HEK293 (cell line): Measurements from ENCODE around the gene TAF1B.

Experiments
- CTCF ChIA-PET: fragments of 350-600 bp; formaldehyde crosslinking; extraction: SDS; loops from one replicate; lab custom pipeline; 2021; ENCODE audit warnings: antibody characterized with exemption; lab: Yijun Ruan, JAX
- POLR2A ChIA-PET: fragments of 300-600 bp; formaldehyde crosslinking; extraction: SDS; loops from one replicate; lab custom pipeline; 2020; ENCODE audit warnings: antibody characterized with exemption, inconsistent platforms; lab: Yijun Ruan, JAX
- H3K27ac ChIP-seq: fragments of 200-500 bp; sonication (Bioruptor generic); 2 replicates; pipeline ENCODE4 v1.5.1; 2014; ENCODE audit warnings: low read depth, low read length, control low read depth, inconsistent platforms; ENCODE audit errors: extremely low read depth
- H3K36me3 ChIP-seq, 2 experiments: fragments of 200-500 bp in 1 of 2; sonication (Bioruptor generic) in 1 of 2; 1 replicate in 1 of 2; 2 replicates in 1 of 2; pipeline ENCODE4 v1.5.1; 2014 to 2017; ENCODE audit warnings: inconsistent platforms in 2 of 2, low read length in 2 of 2; ENCODE audit not compliant: control insufficient read depth in 2 of 2, insufficient read depth in 1 of 2
- H3K4me1 ChIP-seq: fragments of 200-500 bp; sonication (Bioruptor generic); 2 replicates; pipeline ENCODE4 v1.5.1; 2014; ENCODE audit warnings: mild to moderate bottlenecking, low read length, inconsistent platforms; ENCODE audit not compliant: control insufficient read depth, insufficient read depth
- H3K4me3 ChIP-seq: 2 replicates; pipeline ENCODE4 v1.5.1; 2011; ENCODE audit warnings: low read depth, mild to moderate bottlenecking, control low read depth, low read length, moderate library complexity
- H3K9me3 ChIP-seq: fragments of 200-500 bp; sonication (Bioruptor generic); 2 replicates; pipeline ENCODE4 v1.5.1; 2014; ENCODE audit warnings: low read depth, low read length, inconsistent platforms; ENCODE audit not compliant: control insufficient read depth, insufficient read depth
- BCL6B ChIP-seq: fragments of 450-650 bp; formaldehyde crosslinking; IDR thresholded peaks from 2 replicates; pipeline ENCODE4 v1.5.1; 2017; ENCODE audit warnings: missing biosample characterization, missing genetic modification characterization
- GLI2 ChIP-seq: fragments of 450-650 bp; formaldehyde crosslinking; IDR thresholded peaks from 2 replicates; pipeline ENCODE4; 2017; ENCODE audit warnings: missing biosample characterization, missing genetic modification characterization, low read depth, borderline replicate concordance
- PRDM4 ChIP-seq: fragments of 450-650 bp; formaldehyde crosslinking; IDR thresholded peaks from 2 replicates; pipeline ENCODE4 v1.5.1; 2017; ENCODE audit warnings: missing biosample characterization, missing genetic modification characterization
- REPIN1 ChIP-seq: fragments of 450-650 bp; formaldehyde crosslinking; IDR thresholded peaks from 2 replicates; pipeline ENCODE4 v1.5.1; 2017; ENCODE audit warnings: missing biosample characterization, missing genetic modification characterization, low read depth
- TSHZ1 ChIP-seq: fragments of 450-650 bp; formaldehyde crosslinking; IDR thresholded peaks from 2 replicates; pipeline ENCODE4 v1.5.1; 2016; ENCODE audit warnings: missing biosample characterization, missing genetic modification characterization, borderline replicate concordance
- WT1 ChIP-seq: fragments of 450-650 bp; formaldehyde crosslinking; IDR thresholded peaks from 2 replicates; pipeline ENCODE4 v1.5.1; 2016; ENCODE audit warnings: missing biosample characterization, missing genetic modification characterization
- YY2 ChIP-seq: fragments of 450-650 bp; formaldehyde crosslinking; IDR thresholded peaks from 2 replicates; pipeline ENCODE4 v1.5.1; 2016; ENCODE audit warnings: missing biosample characterization, missing genetic modification characterization
- ZBTB44 ChIP-seq: fragments of 450-650 bp; IDR thresholded peaks from 2 replicates; pipeline ENCODE4 v1.5.1; 2018; ENCODE audit warnings: missing biosample characterization, mild to moderate bottlenecking, missing genetic modification characterization
- ZBTB7A ChIP-seq: fragments of 450-650 bp; formaldehyde crosslinking; IDR thresholded peaks from 2 replicates; pipeline ENCODE4 v1.5.1; 2016; ENCODE audit warnings: low read depth, missing biosample characterization, missing genetic modification characterization
- ZFHX2 ChIP-seq: fragments of 450-650 bp; formaldehyde crosslinking; conservative IDR thresholded peaks from 2 replicates; pipeline ENCODE4 v1.5.1; 2016; ENCODE audit warnings: missing biosample characterization, missing genetic modification characterization
- ZNF133 ChIP-seq: fragments of 450-650 bp; formaldehyde crosslinking; IDR thresholded peaks from 2 replicates; pipeline ENCODE4 v1.5.1; 2016; ENCODE audit warnings: missing biosample characterization, missing genetic modification characterization
- ZNF169 ChIP-seq: fragments of 450-650 bp; formaldehyde crosslinking; IDR thresholded peaks from 2 replicates; pipeline ENCODE4 v1.5.1; 2016; ENCODE audit warnings: missing biosample characterization, missing genetic modification characterization
- ZNF302 ChIP-seq: fragments of 450-650 bp; formaldehyde crosslinking; IDR thresholded peaks from 2 replicates; pipeline ENCODE4 v1.5.1; 2016; ENCODE audit warnings: missing biosample characterization, missing genetic modification characterization, low read depth
- ZNF529 ChIP-seq: fragments of 450-650 bp; formaldehyde crosslinking; IDR thresholded peaks from 2 replicates; pipeline ENCODE4 v1.5.1; 2017; ENCODE audit warnings: missing genetic modification characterization, missing biosample characterization; ENCODE audit not compliant: insufficient replicate concordance
- ZNF610 ChIP-seq: fragments of 450-650 bp; formaldehyde crosslinking; IDR thresholded peaks from 2 replicates; pipeline ENCODE4 v1.5.1; 2016; ENCODE audit warnings: missing biosample characterization, missing genetic modification characterization, borderline replicate concordance
- ZNF629 ChIP-seq: fragments of 450-650 bp; formaldehyde crosslinking; IDR thresholded peaks from 2 replicates; pipeline ENCODE4 v1.5.1; 2017; ENCODE audit warnings: missing biosample characterization, missing genetic modification characterization
- ZNF664 ChIP-seq: fragments of 450-650 bp; formaldehyde crosslinking; IDR thresholded peaks from 2 replicates; pipeline ENCODE4 v1.5.1; 2016; ENCODE audit warnings: missing biosample characterization, missing genetic modification characterization
- ZNF830 ChIP-seq: fragments of 450-650 bp; IDR thresholded peaks from 2 replicates; pipeline ENCODE4 v1.5.0; 2018; ENCODE audit warnings: missing biosample characterization, missing genetic modification characterization, low read depth, mild to moderate bottlenecking, moderate library complexity
- ZSCAN16 ChIP-seq: fragments of 450-650 bp; formaldehyde crosslinking; IDR thresholded peaks from 2 replicates; pipeline ENCODE4 v1.5.1; 2016; ENCODE audit warnings: missing biosample characterization, missing genetic modification characterization
- TF ChIP-seq, protein P1 (sequence below): fragments of 450-650 bp; formaldehyde crosslinking; IDR thresholded peaks from 2 replicates; pipeline ENCODE4 v1.5.1; 2016; ENCODE audit warnings: missing biosample characterization, missing genetic modification characterization

The TAF1B gene

DNA sequence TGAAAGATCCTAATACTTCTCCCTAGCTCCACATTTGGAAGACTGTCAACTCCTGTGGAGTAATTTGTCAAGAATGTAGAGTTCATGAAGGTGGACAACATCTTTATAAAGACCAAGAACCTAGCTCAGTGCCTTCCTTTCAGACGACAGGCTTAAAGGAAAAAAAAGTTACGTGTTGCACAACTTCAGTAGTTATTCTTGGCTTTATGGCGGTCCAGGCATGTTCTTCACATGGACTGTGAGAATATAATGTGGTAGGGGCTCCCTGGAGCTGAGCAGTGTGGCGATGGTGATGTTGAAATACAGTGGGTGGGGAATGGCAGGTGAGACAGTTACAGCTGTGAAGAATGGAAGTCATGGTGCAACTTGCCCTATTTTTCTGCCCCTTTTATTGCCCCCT, 3.9 kb downstream of the TAF1B start:
- no peak overlapping the region for H3K27ac ChIP-seq
- peaks cover 44 to 57% of the 10 kb centered on the region in 2 experiments for H3K36me3 ChIP-seq
- H3K4me1 ChIP-seq: peaks cover 19% of the 10 kb centered on the region; the same call in 1 of the 2 replicates
- POLR2A ChIA-PET: no interaction called here
- H3K4me3 ChIP-seq: no peak overlapping the region
- no peaks in the 10 kb centered on the region for H3K9me3 ChIP-seq
- TF ChIP-seq ZBTB44 (tag by site-specific recombination) (no peak), ZNF302 (tag by site-specific recombination) (no peak), ZSCAN16 (tag by site-specific recombination) (no peak), GLI2 (tag by site-specific recombination) (no peak), ZNF830 (tag by site-specific recombination) (no peak), REPIN1 (tag by site-specific recombination) (no peak), ZFHX2 (tag by site-specific recombination) (no peak), PRDM4 (tag by site-specific recombination) (no peak), YY2 (tag by site-specific recombination) (no peak), WT1 (tag by site-specific recombination) (no peak), ZBTB7A (tag by site-specific recombination) (no peak), BCL6B (tag by site-specific recombination) (no peak), ZNF664 (tag by site-specific recombination) (no peak), ZNF169 (no peak), ZNF629 (tag by site-specific recombination) (no peak)
- TF ChIP-seq, protein P1, sequence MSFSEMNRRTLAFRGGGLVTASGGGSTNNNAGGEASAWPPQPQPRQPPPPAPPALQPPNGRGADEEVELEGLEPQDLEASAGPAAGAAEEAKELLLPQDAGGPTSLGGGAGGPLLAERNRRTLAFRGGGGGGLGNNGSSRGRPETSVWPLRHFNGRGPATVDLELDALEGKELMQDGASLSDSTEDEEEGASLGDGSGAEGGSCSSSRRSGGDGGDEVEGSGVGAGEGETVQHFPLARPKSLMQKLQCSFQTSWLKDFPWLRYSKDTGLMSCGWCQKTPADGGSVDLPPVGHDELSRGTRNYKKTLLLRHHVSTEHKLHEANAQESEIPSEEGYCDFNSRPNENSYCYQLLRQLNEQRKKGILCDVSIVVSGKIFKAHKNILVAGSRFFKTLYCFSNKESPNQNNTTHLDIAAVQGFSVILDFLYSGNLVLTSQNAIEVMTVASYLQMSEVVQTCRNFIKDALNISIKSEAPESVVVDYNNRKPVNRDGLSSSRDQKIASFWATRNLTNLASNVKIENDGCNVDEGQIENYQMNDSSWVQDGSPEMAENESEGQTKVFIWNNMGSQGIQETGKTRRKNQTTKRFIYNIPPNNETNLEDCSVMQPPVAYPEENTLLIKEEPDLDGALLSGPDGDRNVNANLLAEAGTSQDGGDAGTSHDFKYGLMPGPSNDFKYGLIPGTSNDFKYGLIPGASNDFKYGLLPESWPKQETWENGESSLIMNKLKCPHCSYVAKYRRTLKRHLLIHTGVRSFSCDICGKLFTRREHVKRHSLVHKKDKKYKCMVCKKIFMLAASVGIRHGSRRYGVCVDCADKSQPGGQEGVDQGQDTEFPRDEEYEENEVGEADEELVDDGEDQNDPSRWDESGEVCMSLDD (tag by site-specific recombination): no peak
- TF ChIP-seq, all 188 proteins: peak for 0
- CTCF ChIA-PET: interaction anchor here (0.6 to 2.5 kb wide), 2 partner anchors 33 to 36 kb away, joined by 3 to 10 read pairs; no protein-coding TSS in a partner anchor

DNA sequence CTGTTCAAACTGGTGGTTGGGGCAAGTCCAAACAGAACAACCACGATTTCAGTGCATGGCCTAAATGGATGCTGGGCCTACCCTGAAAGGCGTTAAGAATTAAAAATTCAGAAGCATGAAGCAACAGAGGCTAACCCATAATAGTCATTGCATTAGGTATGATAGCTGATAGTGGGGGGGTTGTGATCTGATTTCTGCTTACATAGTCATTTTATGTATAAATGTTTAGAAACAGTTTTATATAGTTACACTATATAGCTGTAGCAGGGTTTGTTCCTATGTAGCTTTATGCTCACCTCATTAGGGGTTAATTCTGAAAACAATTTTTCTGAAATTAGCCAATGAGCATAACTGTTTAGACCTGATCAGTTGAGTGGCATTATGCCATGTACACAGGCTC, 9.6 kb downstream of the TAF1B start:
- no peak overlapping the region for H3K27ac ChIP-seq
- no peak overlapping the region for H3K4me3 ChIP-seq
- ChIA-PET CTCF (interaction anchor here (0.6 to 0.7 kb wide), 2 partner anchors 53 to 194 kb away, joined by 3 read pairs; no protein-coding TSS in a partner anchor), POLR2A (interaction anchor here (1.3 kb wide), 1 partner anchor 10 kb away, joined by 11 read pairs; the partner anchor contains the start of gene TAF1B)
- H3K9me3 ChIP-seq: no peaks in the 10 kb centered on the region
- H3K4me1 ChIP-seq: peaks cover 2% of the 10 kb centered on the region; the same call in 1 of the 2 replicates
- H3K36me3 ChIP-seq: peaks cover 70 to 89% of the 10 kb centered on the region in 2 experiments
- TF ChIP-seq ZNF133 (no peak), PRDM4 (tag by site-specific recombination) (no peak), TSHZ1 (tag by site-specific recombination) (no peak), ZNF529 (tag by site-specific recombination) (no peak), ZNF610 (tag by site-specific recombination) (no peak)
